HG02884 (cell line): ENCODE measurements around the gene TMCC3.
"Not testable (repeated sequence)": the region's sequence is repeated elsewhere in the genome, so short reads cannot be mapped to it uniquely, and the experiment has no call there.

ENCODE experiments used
- ATAC-seq: cut with Tn5 transposase; IDR thresholded peaks from one replicate; pipeline ENCODE4 v1.9.1; 2021; ENCODE audit warnings: mild to moderate bottlenecking, moderate library complexity; ENCODE audit not compliant: unreplicated experiment

The TMCC3 gene

GRCh38 chr12:94603434-94604365, 46.7 kb downstream of the TMCC3 start:
- no peak for ATAC-seq

DNA sequence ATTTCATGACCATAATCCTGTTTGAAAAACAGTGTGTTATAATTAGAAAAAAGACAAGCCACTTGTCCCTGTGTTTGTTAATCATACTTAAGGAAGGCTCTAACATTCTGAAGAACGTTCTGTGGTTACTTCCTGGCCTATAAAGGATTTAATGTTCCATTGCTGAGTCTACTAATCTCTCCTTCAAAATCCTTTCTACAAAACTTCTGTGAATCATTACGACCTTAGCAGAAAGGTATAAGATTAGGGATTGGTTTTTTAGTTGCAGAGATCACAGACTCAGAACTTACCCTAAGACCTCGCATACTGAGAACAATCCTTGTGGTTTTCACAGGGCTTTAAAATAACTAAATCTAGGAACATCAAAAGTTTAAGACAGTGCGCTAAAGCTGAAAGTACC, 48.3 kb downstream of the TMCC3 start:
- ATAC-seq = no peak

DNA sequence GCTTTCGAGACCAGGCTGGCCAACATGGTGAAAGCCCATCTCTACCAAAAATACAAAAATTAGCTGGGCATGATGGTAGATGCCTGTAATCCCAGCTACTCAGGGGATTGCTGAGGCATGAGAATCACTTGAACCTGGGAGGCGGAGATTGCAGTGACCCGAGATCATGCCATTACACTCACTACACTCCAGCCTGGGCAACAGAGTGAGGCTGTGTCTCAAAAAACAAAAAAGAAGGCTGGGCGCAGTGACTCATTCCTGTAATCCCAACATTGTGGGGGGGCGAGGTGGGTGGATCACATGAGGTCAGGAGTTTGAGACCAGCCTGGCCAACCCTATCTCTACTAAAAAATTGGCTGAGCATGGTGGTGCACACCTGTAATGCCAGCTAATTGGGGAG, 49.0 kb downstream of the TMCC3 start:
- not testable (repeated sequence) for ATAC-seq

- ATAC-seq = no peak
Measured at GRCh38 chr12:94599189-94599588, 51.2 kb downstream of the TMCC3 start.

DNA sequence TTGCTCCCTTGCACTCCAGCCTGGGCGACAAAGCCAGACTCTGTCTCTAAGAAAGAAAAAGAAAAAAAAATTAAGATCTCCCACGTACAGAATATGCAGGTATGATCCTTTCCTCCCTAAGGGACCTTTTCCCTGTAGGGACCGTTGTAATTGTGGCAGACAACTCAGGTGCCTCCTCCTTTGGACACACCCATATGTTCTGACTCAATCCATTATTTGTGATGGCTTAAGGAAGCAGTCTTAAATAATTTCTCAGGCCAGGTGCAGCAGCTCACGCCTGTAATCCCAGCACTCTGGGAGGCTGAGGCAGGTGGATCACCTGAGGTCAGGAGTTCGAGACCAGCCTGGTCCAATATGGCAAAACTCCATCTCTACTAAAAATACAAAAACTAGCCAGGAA, 53.1 kb downstream of the TMCC3 start:
- no peak for ATAC-seq

DNA sequence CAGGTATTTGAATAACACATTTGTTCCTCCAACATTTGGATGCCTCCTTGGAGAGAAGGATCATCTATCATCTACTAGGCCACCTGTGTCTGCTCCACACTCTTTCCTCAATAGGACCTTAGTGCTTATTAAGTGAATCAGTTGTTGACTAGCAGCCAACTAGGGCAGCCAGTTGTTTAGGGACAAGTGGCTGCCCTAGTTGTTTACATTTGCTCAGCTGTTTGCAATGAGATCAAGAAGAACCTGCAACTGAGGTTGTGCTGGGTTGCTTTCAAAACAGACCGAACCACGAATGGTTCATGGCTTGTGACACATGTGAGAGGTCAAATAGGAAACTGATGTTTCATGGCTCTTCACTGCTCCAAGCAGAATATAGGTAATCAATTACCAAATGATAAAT, 53.8 kb downstream of the TMCC3 start:
- no peak for ATAC-seq

GRCh38 chr12:94595152-94595551, 55.2 kb downstream of the TMCC3 start:
- no peak for ATAC-seq

DNA sequence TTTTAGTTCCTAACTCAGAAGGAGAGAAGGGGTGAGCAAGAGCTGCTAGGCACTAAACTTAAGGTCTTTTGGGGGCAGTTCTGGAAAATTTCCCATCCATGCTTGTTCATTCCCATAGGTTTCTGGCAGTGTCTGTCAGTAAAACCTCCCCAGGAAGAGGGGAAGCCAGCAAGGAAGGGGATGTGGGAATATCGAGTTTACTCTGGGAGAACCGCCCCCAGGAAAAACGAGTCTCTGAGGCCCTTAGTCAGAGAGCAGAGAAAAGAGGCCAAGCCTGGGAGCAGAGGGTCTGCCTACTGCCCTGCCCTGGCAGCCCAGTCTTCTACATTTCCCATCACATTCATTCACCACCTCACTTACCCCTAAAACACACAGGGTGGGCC, 55.9 kb downstream of the TMCC3 start:
- ATAC-seq = no peak

GRCh38 chr12:94593822-94594442, 56.4 kb downstream of the TMCC3 start:
- no peak for ATAC-seq

GRCh38 chr12:94592723-94593122, 57.6 kb downstream of the TMCC3 start:
- not testable (repeated sequence) for ATAC-seq

- ATAC-seq = no peak
Measured at GRCh38 chr12:94592080-94592479, 58.3 kb downstream of the TMCC3 start.

- ATAC-seq = no peak
Measured at GRCh38 chr12:94590428-94590827, 59.9 kb downstream of the TMCC3 start.

GRCh38 chr12:94589591-94590001, 60.8 kb downstream of the TMCC3 start:
- ATAC-seq = no peak

GRCh38 chr12:94588346-94588745, 62.0 kb downstream of the TMCC3 start:
- no peak for ATAC-seq

GRCh38 chr12:94587266-94588241, 62.8 kb downstream of the TMCC3 start:
- no peak for ATAC-seq

GRCh38 chr12:94586589-94587259, 63.6 kb downstream of the TMCC3 start:
- ATAC-seq = no peak

- no peak for ATAC-seq
Measured at GRCh38 chr12:94585626-94586025, 64.7 kb downstream of the TMCC3 start.

- ATAC-seq = no peak
Measured at GRCh38 chr12:94584377-94584776, 66.0 kb downstream of the TMCC3 start.

DNA sequence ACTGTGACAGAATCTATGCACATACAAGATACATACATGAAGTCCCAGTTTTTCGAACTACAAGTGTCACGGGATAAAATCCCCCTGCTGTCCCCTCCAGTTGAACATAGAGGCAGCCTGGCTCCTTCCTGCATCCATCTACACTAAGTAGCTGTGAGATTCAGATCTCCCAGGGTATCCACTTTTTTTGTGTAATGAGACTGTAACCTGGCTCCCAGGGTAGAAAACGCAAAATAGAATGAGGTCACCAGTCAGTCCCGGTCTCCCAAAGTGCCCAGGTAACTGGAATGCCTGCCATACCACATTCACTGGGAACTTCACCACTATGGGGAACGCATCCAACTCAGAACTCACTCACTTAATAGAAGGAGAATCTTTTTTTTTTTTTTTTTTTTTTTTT, 67.8 kb downstream of the TMCC3 start:
- ATAC-seq = no peak

DNA sequence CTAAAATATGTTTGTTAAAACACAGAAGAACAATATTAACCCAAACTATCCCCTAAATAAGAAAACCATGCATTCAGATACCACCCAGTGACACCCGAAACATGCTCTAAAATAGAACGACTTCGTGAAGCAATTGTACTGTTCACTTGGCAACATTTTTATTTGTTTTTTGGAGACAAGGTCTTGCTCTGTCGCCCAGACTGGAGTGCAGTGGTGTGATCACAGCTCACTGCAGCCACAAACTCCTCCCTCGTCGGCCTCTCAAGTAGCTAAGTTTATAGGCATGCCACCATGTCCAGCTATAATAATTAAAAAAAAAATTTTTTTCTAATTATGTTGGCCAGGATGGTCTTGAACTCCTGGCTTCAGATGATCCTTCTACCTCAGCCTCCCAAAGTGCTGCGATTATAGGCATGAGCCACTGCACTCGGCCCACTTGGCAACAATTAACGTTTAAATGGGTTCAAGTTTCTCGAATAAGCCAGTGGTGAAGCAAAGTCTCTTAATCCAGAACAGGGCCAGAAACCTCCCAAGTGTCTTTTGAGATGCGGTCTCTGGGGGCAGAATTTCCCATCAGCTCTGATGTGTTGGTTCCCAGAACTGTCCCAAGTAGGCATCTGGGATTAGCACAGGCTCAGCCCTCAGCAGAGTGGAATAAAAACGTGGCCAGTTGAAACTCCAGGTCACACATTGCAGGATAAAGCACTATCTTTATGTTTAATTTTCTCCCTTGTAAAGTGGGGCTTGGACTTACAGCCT, 74.5 kb downstream of the TMCC3 start:
- ATAC-seq = no peak
